GM21717 (cell line): ENCODE data around the gene PRAMEF13.
"Not testable (repeated sequence)": the region's sequence is repeated elsewhere in the genome, so short reads cannot be mapped to it uniquely, and the experiment has no call there.

Source experiments
- ATAC-seq: cut with Tn5 transposase; IDR thresholded peaks from one replicate; pipeline ENCODE4 v1.9.1; 2021; ENCODE audit warnings: mild to moderate bottlenecking, moderate library complexity; ENCODE audit not compliant: unreplicated experiment

PRAMEF13 gene

DNA sequence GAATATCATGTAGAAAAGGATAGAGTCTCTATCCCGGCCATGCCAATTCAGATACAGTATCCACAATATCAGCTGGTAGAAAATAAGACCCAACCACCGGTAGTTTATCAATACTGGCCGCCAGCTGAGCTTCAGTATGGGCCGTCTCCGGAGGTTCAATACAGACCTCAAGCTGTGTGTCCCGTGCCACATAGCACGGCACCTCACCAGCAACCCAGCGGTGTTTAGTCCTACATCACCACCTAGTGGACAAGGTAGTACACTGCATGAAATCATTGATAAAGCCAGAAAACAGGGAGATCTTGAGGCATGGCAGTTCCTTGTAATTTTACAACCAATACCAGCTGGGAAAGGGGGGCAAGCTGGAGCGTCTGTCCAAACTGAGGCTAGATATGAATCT is 7.5 kb upstream of the PRAMEF13 start:
- not testable (repeated sequence) for ATAC-seq

DNA sequence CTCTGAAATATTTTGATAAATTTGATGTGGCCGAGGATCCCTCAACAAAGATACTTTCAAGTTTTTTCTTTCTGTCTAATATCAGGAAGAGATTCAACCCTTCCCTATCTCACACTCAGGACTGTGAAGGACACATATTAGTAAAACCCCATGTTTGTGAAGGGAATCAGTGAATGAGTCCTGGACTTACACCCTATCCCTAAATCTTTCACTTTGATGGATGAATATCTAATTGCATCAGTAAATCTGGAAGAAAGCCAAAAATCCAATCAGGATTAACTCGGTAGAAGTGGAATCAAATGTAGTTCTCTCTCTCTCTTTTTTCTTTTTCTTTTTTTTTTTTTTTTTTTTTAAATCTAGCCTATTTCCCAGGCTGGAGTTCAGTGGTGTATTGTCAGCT is 29.7 kb downstream of the PRAMEF13 start, which contains the start of gene PRAMEF9:
Gene PRAMEF9 (plus strand): TSS at position 301 of the 400 bp plus-strand sequence. CDS start 3,433 bp downstream, outside the sequence.
- ATAC-seq, result not testable (repeated sequence)

DNA sequence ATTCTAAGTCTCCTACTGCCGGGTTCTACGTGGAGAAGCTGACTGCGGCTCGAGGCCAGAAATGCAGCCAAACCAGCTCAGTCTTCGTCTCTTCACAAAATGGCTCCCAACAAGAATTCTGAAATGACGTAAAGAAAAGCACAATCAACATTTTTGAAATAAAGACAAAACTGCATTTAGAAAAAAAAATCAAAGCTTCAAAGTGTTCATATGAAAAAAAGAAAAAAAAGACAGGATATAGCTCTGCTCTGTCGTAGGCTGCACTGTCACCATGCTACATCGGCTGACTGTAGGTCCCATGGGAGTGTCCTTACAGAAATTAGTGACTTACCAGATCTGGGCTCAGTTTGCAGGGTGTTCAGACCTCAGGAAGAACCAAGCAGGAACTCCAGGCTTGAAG is 35.7 kb downstream of the PRAMEF13 start, which contains the start of gene HNRNPCL4:
Gene HNRNPCL4 (minus strand): TSS at position 101 of the 400 bp plus-strand sequence. CDS start 164 bp downstream, outside the sequence.
- not testable (repeated sequence) for ATAC-seq

DNA sequence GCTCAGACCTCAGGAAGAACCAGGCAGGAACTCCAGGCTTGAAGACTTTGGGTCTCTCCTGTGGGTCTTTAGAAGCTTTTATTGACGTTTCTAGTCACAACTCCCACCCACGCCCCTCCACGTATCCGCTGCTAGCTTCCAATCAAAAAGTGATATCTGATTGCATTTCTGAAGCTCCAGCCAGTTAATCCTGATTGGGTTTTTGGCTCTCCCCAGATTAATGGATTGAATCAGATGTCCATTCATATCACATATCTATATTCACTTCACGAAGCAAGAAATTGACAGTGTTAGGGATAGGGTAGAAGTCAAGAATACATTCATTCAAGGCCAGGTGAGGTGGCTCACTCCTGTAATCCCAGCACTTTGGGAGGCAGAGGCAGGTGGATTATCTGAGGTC is 45.3 kb downstream of the PRAMEF13 start, which contains the start of gene PRAMEF26:
Gene PRAMEF26 (minus strand): TSS at position 101 of the 400 bp plus-strand sequence. CDS start 2,914 bp downstream, outside the sequence.
- not testable (repeated sequence) for ATAC-seq
